Sigmoid colon (tissue), 7 donors: ENCODE results near the gene SREBF1. TPM values are rescaled to one million over a fixed set of nuclear protein-coding genes. Genes with fewer than 3 reads are reported as not detected.

Experiments used
- DNase-seq: peaks from one replicate; pipeline ENCODE4 v3.0.0-alpha.2; 2019
- H3K27ac ChIP-seq, 4 donors: fragments of 200-600 bp; sonication (generic); one replicate each; pipeline ENCODE4 v1.5.1; 2016 to 2019; ENCODE audit warnings: mild to moderate bottlenecking in 1 of 4
- H3K27me3 ChIP-seq, 3 donors: fragments of 200-600 bp; sonication (generic); one replicate each; pipeline ENCODE4 v1.5.1; 2019; ENCODE audit warnings: mild to moderate bottlenecking in 1 of 3
- H3K36me3 ChIP-seq, 4 donors: fragments of 200-600 bp; sonication (generic); one replicate each; pipeline ENCODE4 v1.5.1; 2016 to 2019
- H3K4me1 ChIP-seq, 4 donors: fragments of 200-600 bp; sonication (generic); one replicate each; pipeline ENCODE4 v1.5.1; 2017 to 2019
- H3K4me3 ChIP-seq, 4 donors: fragments of 200-600 bp; sonication (generic); one replicate each; pipeline ENCODE4 v1.5.1; 2017 to 2019; ENCODE audit warnings: mild to moderate bottlenecking in 2 of 4, moderate library complexity in 1 of 4
- H3K9me3 ChIP-seq, 4 donors: fragments of 200-600 bp in 3 of 4; sonication (generic) in 3 of 4; one replicate each; pipeline versions ENCODE4 v1.5.1 to v1.6.1; 2013 to 2019
- EP300 ChIP-seq, 4 donors: sonication (generic); formaldehyde crosslinking; IDR thresholded peaks; one replicate each; pipeline ENCODE4 v1.6.1; 2017; ENCODE audit warnings: antibody characterized with exemption in 4 of 4
- POLR2A ChIP-seq, 2 donors: fragments of 450-650 bp; IDR thresholded peaks; one replicate each; pipeline ENCODE4 v1.6.1; 2016; ENCODE audit warnings: antibody characterized with exemption in 2 of 2, mild to moderate bottlenecking in 2 of 2, moderate library complexity in 2 of 2
- POLR2AphosphoS5 ChIP-seq, 4 donors: sonication (generic); formaldehyde crosslinking; IDR thresholded peaks; one replicate each; pipeline ENCODE4 v1.6.1; 2017; ENCODE audit warnings: antibody characterized with exemption in 4 of 4
- WGBS, 2 donors: extraction: QIAGEN DNeasy Blood & Tissue Kit; methylation state at CpG; one replicate each; pipeline ENCODE4 v1.1.7; 2013; 5-methylcytosine and 5-hydroxymethylcytosine counted together
- intact Hi-C: fragments of 100-400 bp; cut with DNase I; formaldehyde crosslinking; loops from one replicate; pipeline ENCODE4 v1.15.1; 2023
- polyA plus RNA-seq, 3 donors: library from polyadenylated mRNA; stranded (reverse); fragments of 200-250 nt; gene quantifications; one replicate each; pipeline ENCODE4 v1.2.3, GENCODE V29; 2013
- total RNA-seq, 4 donors: library from RNA; depleted of rRNA; stranded (reverse); fragments of >200 nt; gene quantifications; one replicate each; pipeline ENCODE4 v1.1.0, GENCODE V29; 2016
- TF ChIP-seq, protein P1 (sequence below), 4 experiments: fragments of 450-650 bp in 3 of 4; fragments of 200-600 bp in 1 of 4; IDR thresholded peaks; one replicate each; pipeline ENCODE4 v1.5.1; 2016 to 2019; ENCODE audit warnings: antibody characterized with exemption in 4 of 4, mild to moderate bottlenecking in 3 of 4, moderate library complexity in 2 of 4
- donor health status: healthy with polysubstance abuse.
- donor health status: Bipolar disorder and iron deficiency.
- donor health status: healthy.

SREBF1 gene
- total and polyA plus RNA-seq, 7 donors, result 10.2 to 172 (median 38.6) TPM

DNA sequence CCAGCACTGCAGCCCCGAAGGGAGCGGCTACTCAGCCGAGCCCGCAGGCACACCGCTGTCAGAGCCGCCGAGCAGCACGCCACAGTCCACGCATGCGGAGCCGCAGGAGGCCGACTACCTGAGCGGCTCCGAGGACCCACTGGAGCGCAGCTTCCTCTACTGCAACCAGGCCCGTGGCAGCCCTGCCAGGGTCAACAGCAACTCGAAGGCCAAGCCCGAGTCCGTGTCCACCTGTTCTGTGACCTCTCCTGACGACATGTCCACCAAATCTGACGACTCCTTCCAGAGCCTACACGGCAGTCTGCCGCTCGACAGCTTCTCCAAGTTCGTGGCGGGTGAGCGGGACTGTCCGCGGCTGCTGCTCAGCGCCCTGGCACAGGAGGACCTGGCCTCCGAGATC lies 42.4 kb downstream of the SREBF1 start:
- Histone ChIP-seq H3K27ac (peak overlapping the region in 3 of 4 donors; percentile 72 to 76 (median 73)), H3K36me3 (peaks cover 0 to 58% (median 25%) of the 10 kb centered on the region in 4 donors), H3K27me3 (no peaks in the 10 kb centered on the region), H3K4me3 (no peak overlapping the region), H3K9me3 (no peaks in the 10 kb centered on the region), H3K4me1 (peaks cover 0 to 52% (median 47%) of the 10 kb centered on the region in 4 donors)
- TF ChIP-seq EP300 (IDR thresholded peaks at IDR 0.05), result no peak
- TF ChIP-seq, protein P1, sequence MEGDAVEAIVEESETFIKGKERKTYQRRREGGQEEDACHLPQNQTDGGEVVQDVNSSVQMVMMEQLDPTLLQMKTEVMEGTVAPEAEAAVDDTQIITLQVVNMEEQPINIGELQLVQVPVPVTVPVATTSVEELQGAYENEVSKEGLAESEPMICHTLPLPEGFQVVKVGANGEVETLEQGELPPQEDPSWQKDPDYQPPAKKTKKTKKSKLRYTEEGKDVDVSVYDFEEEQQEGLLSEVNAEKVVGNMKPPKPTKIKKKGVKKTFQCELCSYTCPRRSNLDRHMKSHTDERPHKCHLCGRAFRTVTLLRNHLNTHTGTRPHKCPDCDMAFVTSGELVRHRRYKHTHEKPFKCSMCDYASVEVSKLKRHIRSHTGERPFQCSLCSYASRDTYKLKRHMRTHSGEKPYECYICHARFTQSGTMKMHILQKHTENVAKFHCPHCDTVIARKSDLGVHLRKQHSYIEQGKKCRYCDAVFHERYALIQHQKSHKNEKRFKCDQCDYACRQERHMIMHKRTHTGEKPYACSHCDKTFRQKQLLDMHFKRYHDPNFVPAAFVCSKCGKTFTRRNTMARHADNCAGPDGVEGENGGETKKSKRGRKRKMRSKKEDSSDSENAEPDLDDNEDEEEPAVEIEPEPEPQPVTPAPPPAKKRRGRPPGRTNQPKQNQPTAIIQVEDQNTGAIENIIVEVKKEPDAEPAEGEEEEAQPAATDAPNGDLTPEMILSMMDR (IDR thresholded peaks at IDR 0.05), result no peak
- no peak for TF ChIP-seq POLR2A (IDR thresholded peaks at IDR 0.05)
- no peak for TF ChIP-seq POLR2AphosphoS5 (IDR thresholded peaks at IDR 0.05)
- 95% methylated on average over 31 of the region's 31 CpGs for WGBS, 2 donors
- DNase-seq, result no peak
- intact Hi-C loops, result no loop called here

DNA sequence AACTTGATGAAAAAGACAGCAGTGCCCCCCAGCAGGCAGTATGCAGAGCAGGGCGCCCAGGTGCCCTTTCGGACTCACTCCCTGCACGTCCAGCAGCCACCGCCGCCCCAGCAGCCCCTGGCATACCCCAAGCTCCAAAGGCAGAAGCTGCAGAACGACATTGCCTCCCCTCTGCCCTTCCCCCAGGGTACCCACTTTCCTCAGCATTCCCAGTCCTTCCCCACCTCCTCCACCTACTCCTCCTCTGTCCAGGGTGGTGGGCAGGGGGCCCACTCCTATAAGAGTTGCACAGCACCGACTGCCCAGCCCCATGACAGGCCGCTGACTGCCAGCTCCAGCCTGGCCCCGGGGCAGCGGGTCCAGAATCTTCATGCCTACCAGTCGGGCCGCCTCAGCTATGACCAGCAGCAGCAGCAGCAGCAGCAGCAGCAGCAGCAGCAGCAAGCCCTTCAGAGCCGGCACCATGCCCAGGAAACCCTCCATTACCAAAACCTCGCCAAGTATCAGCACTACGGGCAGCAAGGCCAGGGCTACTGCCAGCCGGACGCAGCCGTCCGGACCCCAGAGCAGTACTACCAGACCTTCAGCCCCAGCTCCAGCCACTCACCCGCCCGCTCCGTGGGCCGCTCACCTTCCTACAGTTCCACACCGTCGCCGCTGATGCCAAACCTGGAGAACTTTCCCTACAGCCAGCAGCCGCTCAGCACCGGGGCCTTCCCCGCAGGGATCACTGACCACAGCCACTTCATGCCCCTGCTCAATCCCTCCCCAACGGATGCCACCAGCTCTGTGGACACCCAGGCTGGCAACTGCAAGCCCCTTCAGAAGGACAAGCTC lies 43.2 kb downstream of the SREBF1 start:
- no peak for DNase-seq
- WGBS, 2 donors, result 92 to 94% methylated on average over 30 of the region's 30 CpGs
- intact Hi-C loops, result no loop called here
- Histone ChIP-seq H3K4me1 (peaks cover 0 to 54% (median 48%) of the 10 kb centered on the region in 4 donors), H3K27me3 (no peaks in the 10 kb centered on the region), H3K36me3 (peaks cover 0 to 52% (median 24%) of the 10 kb centered on the region in 4 donors), H3K9me3 (no peaks in the 10 kb centered on the region), H3K27ac (peak overlapping the region; percentile 51 to 76 (median 72)), H3K4me3 (no peak overlapping the region)
- no peak for TF ChIP-seq POLR2AphosphoS5 (IDR thresholded peaks at IDR 0.05)
- no peak for TF ChIP-seq EP300 (IDR thresholded peaks at IDR 0.05)
- TF ChIP-seq, protein P1 (IDR thresholded peaks at IDR 0.05), result no peak
- TF ChIP-seq POLR2A (IDR thresholded peaks at IDR 0.05), result no peak

DNA sequence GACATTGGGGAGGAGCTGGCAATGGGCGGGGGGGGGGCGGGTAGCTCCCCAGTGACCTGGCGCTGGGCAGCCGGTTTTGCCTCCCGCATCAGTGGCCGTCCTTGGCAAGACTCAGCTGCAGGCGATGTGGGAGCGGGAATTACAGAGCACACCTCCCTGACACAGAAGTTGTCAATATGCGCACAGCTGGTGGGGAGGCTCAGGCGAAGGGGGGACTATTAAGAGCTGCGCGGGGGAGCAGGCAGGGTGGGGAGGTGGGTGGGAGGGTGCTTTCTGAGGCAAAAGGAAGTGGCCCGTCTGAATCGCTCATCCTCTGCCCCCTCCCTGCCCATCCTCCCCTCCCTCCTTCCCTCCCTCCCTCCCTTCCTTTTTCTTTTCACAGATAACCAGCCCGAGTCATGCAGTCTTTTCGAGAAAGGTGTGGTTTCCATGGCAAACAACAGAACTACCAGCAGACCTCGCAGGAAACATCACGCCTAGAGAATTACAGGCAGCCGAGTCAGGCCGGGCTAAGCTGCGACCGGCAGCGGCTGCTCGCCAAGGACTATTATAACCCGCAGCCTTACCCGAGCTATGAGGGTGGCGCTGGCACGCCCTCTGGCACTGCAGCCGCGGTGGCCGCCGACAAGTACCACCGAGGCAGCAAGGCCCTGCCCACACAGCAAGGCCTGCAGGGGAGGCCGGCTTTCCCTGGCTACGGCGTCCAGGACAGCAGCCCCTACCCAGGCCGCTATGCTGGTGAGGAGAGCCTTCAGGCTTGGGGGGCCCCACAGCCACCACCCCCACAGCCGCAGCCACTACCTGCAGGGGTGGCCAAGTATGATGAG lies 44.0 kb downstream of the SREBF1 start:
- Histone ChIP-seq H3K4me3 (no peak overlapping the region), H3K9me3 (no peaks in the 10 kb centered on the region), H3K27ac (peak overlapping the region; percentile 51 to 76 (median 72)), H3K27me3 (no peaks in the 10 kb centered on the region), H3K36me3 (peaks cover 0 to 44% (median 18%) of the 10 kb centered on the region in 4 donors), H3K4me1 (peaks cover 0 to 54% (median 48%) of the 10 kb centered on the region in 4 donors)
- TF ChIP-seq POLR2A (IDR thresholded peaks at IDR 0.05) (no peak), EP300 (IDR thresholded peaks at IDR 0.05) (no peak), POLR2AphosphoS5 (IDR thresholded peaks at IDR 0.05) (no peak)
- TF ChIP-seq, protein P1 (IDR thresholded peaks at IDR 0.05), result no peak
- intact Hi-C loops, result no loop called here
- 28 to 53% methylated on average over 38 of the region's 38 CpGs for WGBS, 2 donors
- no peak for DNase-seq

DNA sequence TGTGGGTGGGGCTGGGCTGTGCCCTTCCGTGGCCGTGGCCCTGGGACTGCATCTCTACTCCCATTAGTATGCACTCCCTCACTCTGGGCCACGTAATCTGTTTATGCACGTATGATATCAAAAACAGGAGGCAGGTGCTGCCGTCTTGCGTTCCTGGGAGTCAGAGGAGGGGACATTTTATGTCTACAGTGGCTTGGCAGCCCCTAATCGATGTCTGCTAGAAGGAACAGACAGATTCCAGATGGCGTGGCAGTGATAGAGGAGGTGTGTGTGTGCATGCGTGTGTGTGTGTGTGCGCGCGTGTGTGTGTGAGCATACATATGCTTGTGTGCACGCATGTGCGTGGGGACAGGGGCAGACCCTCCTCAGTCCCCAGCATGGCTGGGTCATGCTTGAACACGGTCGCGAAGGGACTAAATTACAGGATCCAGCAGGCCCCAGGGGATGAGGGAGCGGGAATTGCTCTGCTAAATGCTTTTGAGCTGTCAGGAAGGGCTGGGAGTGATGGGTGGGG lies 44.7 kb downstream of the SREBF1 start:
- WGBS, 2 donors, result 72 to 80% methylated on average over 18 of the region's 18 CpGs
- H3K4me1 ChIP-seq, result peaks cover 0 to 54% (median 48%) of the 10 kb centered on the region in 4 donors

More for the DNA sequence above, 44.7 kb downstream of the SREBF1 start:
- intact Hi-C loops, result no loop called here
- Histone ChIP-seq H3K27me3 (no peaks in the 10 kb centered on the region), H3K27ac (peak overlapping the region; percentile 51 to 76 (median 72)), H3K9me3 (no peaks in the 10 kb centered on the region), H3K36me3 (peaks cover 0 to 37% (median 17%) of the 10 kb centered on the region in 4 donors), H3K4me3 (no peak overlapping the region)
- TF ChIP-seq POLR2AphosphoS5 (IDR thresholded peaks at IDR 0.05) (no peak), EP300 (IDR thresholded peaks at IDR 0.05) (no peak), POLR2A (IDR thresholded peaks at IDR 0.05) (no peak)
- TF ChIP-seq, protein P1 (IDR thresholded peaks at IDR 0.05), result no peak
- no peak for DNase-seq
